ENCODE results near the gene KCNN4.

KCNN4 gene

GRCh38 chr19:43782311-43782660, 1.5 kb upstream of the KCNN4 start:
- CTCF ChIA-PET = interaction anchor here (5.7 to 10.7 kb wide), 2 partner anchors 16 to 36 kb away, joined by 27 to 149 read pairs; no protein-coding TSS in a partner anchor
- POLR2A ChIA-PET = no interaction called here

GRCh38 chr19:43781630-43782310, 997 bp upstream of the KCNN4 start:
- POLR2A ChIA-PET = no interaction called here
- H3K27ac ChIP-seq (ENCODE audit: insufficient read depth in 1 of 2, low read depth in 1 of 2, low read length in 2 of 2, poor library complexity in 1 of 2, severe bottlenecking in 2 of 2) = peak overlapping the region in 1 of 2 experiments; percentile 90
- H3K36me3 ChIP-seq (ENCODE audit: control insufficient read depth in 4 of 4, insufficient read depth in 4 of 4, low read length in 3 of 4) = no peaks in the 10 kb centered on the region
- no peak overlapping the region for H3K4me3 ChIP-seq (ENCODE audit: control insufficient read depth in 1 of 7, extremely low read depth in 1 of 7, insufficient read depth in 4 of 7, low read depth in 2 of 7, low read length in 6 of 7)
- CTCF ChIA-PET = interaction anchor here (1.4 to 10.7 kb wide), 5 partner anchors 12 to 36 kb away, joined by 3 to 149 read pairs (median 8); no protein-coding TSS in a partner anchor
- H3K27me3 ChIP-seq (replicated peaks in 2 of 5; ENCODE audit: control insufficient read depth in 4 of 5, insufficient read depth in 5 of 5, low read length in 4 of 5) = no peaks in the 10 kb centered on the region
- WGBS (ENCODE audit: insufficient coverage) = 99% methylated on average over 12 of the region's 14 CpGs
- H3K4me1 ChIP-seq (ENCODE audit: control extremely low read depth in 1 of 4, control insufficient read depth in 4 of 4, insufficient read depth in 4 of 4, low read length in 3 of 4) = peaks cover 7 to 60% (median 49%) of the 10 kb centered on the region in 4 experiments
- H3K9me3 ChIP-seq (ENCODE audit: control extremely low read depth in 1 of 5, control insufficient read depth in 4 of 5, insufficient read depth in 2 of 5, low read depth in 1 of 5, low read length in 4 of 5) = no peaks in the 10 kb centered on the region
- DNase-seq = no peak

More at GRCh38 chr19:43782311-43782660, 1.5 kb upstream of the KCNN4 start:
- H3K9me3 ChIP-seq (ENCODE audit: control extremely low read depth in 1 of 5, control insufficient read depth in 4 of 5, insufficient read depth in 2 of 5, low read depth in 1 of 5, low read length in 4 of 5) = no peaks in the 10 kb centered on the region
- no peak overlapping the region for H3K27ac ChIP-seq (ENCODE audit: insufficient read depth in 1 of 2, low read depth in 1 of 2, low read length in 2 of 2, poor library complexity in 1 of 2, severe bottlenecking in 2 of 2)
- no peaks in the 10 kb centered on the region for H3K27me3 ChIP-seq (replicated peaks in 2 of 5; ENCODE audit: control insufficient read depth in 4 of 5, insufficient read depth in 5 of 5, low read length in 4 of 5)
- no peaks in the 10 kb centered on the region for H3K36me3 ChIP-seq (ENCODE audit: control insufficient read depth in 4 of 4, insufficient read depth in 4 of 4, low read length in 3 of 4)
- no peak for DNase-seq
- peaks cover 3 to 55% (median 44%) of the 10 kb centered on the region in 4 experiments for H3K4me1 ChIP-seq (ENCODE audit: control extremely low read depth in 1 of 4, control insufficient read depth in 4 of 4, insufficient read depth in 4 of 4, low read length in 3 of 4)
- H3K4me3 ChIP-seq (ENCODE audit: control insufficient read depth in 1 of 7, extremely low read depth in 1 of 7, insufficient read depth in 4 of 7, low read depth in 2 of 7, low read length in 6 of 7) = no peak overlapping the region
- 60% methylated on average over 6 of the region's 8 CpGs for WGBS (ENCODE audit: insufficient coverage)

GRCh38 chr19:43779820-43780219, 953 bp downstream of the KCNN4 start:
- POLR2A ChIA-PET = no interaction called here
- 0% methylated on average over 2 of the region's 3 CpGs for WGBS (ENCODE audit: insufficient coverage)
- Histone ChIP-seq H3K4me1 (ENCODE audit: control extremely low read depth in 1 of 4, control insufficient read depth in 4 of 4, insufficient read depth in 4 of 4, low read length in 3 of 4) (peaks cover 8 to 72% (median 64%) of the 10 kb centered on the region in 4 experiments), H3K36me3 (ENCODE audit: control insufficient read depth in 4 of 4, insufficient read depth in 4 of 4, low read length in 3 of 4) (peaks cover 0 to 12% (median 7%) of the 10 kb centered on the region in 4 experiments), H3K27me3 (replicated peaks in 2 of 5; ENCODE audit: control insufficient read depth in 4 of 5, insufficient read depth in 5 of 5, low read length in 4 of 5) (no peaks in the 10 kb centered on the region), H3K4me3 (ENCODE audit: control insufficient read depth in 1 of 7, extremely low read depth in 1 of 7, insufficient read depth in 4 of 7, low read depth in 2 of 7, low read length in 6 of 7) (peak overlapping the region; percentile 61 to 96 (median 84)), H3K9me3 (ENCODE audit: control extremely low read depth in 1 of 5, control insufficient read depth in 4 of 5, insufficient read depth in 2 of 5, low read depth in 1 of 5, low read length in 4 of 5) (no peaks in the 10 kb centered on the region), H3K27ac (ENCODE audit: insufficient read depth in 1 of 2, low read depth in 1 of 2, low read length in 2 of 2, poor library complexity in 1 of 2, severe bottlenecking in 2 of 2) (peak overlapping the region; percentile 67 to 90)
- DNase-seq = peak; percentile 36 to 65 (median 54)
- CTCF ChIA-PET = interaction anchor here (1.2 to 10.7 kb wide), 6 partner anchors 14 to 36 kb away, joined by 3 to 149 read pairs (median 12); no protein-coding TSS in a partner anchor

- H3K9me3 ChIP-seq (ENCODE audit: control extremely low read depth in 1 of 5, control insufficient read depth in 4 of 5, insufficient read depth in 2 of 5, low read depth in 1 of 5, low read length in 4 of 5) = no peaks in the 10 kb centered on the region
- peaks cover 0 to 17% (median 9%) of the 10 kb centered on the region in 4 experiments for H3K36me3 ChIP-seq (ENCODE audit: control insufficient read depth in 4 of 4, insufficient read depth in 4 of 4, low read length in 3 of 4)
- peaks cover 8 to 67% (median 64%) of the 10 kb centered on the region in 4 experiments for H3K4me1 ChIP-seq (ENCODE audit: control extremely low read depth in 1 of 4, control insufficient read depth in 4 of 4, insufficient read depth in 4 of 4, low read length in 3 of 4)
- peak overlapping the region; percentile 61 to 96 (median 84) for H3K4me3 ChIP-seq (ENCODE audit: control insufficient read depth in 1 of 7, extremely low read depth in 1 of 7, insufficient read depth in 4 of 7, low read depth in 2 of 7, low read length in 6 of 7)
- ChIA-PET POLR2A (interaction anchor here (1.7 kb wide), 1 partner anchor 25 kb away, joined by 9 read pairs; the partner anchor contains the start of gene SMG9), CTCF (interaction anchor here (1.2 to 10.7 kb wide), 9 partner anchors 10 to 111 kb away, joined by 3 to 149 read pairs (median 6); partner anchors contain the start of gene SMG9)
- 0% methylated on average over 13 of the region's 16 CpGs for WGBS (ENCODE audit: insufficient coverage)
- H3K27ac ChIP-seq (ENCODE audit: insufficient read depth in 1 of 2, low read depth in 1 of 2, low read length in 2 of 2, poor library complexity in 1 of 2, severe bottlenecking in 2 of 2) = peak overlapping the region; percentile 67 to 90
- no peak for DNase-seq
- no peaks in the 10 kb centered on the region for H3K27me3 ChIP-seq (replicated peaks in 2 of 5; ENCODE audit: control insufficient read depth in 4 of 5, insufficient read depth in 5 of 5, low read length in 4 of 5)
Observed at GRCh38 chr19:43779147-43779819, 1.5 kb downstream of the KCNN4 start.

- H3K27ac ChIP-seq (ENCODE audit: insufficient read depth in 1 of 2, low read depth in 1 of 2, low read length in 2 of 2, poor library complexity in 1 of 2, severe bottlenecking in 2 of 2) = peak overlapping the region; percentile 67 to 90
- peaks cover 8 to 72% (median 65%) of the 10 kb centered on the region in 4 experiments for H3K4me1 ChIP-seq (ENCODE audit: control extremely low read depth in 1 of 4, control insufficient read depth in 4 of 4, insufficient read depth in 4 of 4, low read length in 3 of 4)
- no peak for DNase-seq
- peaks cover 0 to 23% (median 15%) of the 10 kb centered on the region in 4 experiments for H3K36me3 ChIP-seq (ENCODE audit: control insufficient read depth in 4 of 4, insufficient read depth in 4 of 4, low read length in 3 of 4)
- H3K27me3 ChIP-seq (replicated peaks in 2 of 5; ENCODE audit: control insufficient read depth in 4 of 5, insufficient read depth in 5 of 5, low read length in 4 of 5) = no peaks in the 10 kb centered on the region
- H3K9me3 ChIP-seq (ENCODE audit: control extremely low read depth in 1 of 5, control insufficient read depth in 4 of 5, insufficient read depth in 2 of 5, low read depth in 1 of 5, low read length in 4 of 5) = no peaks in the 10 kb centered on the region
- 20% methylated on average over 1 of the region's 1 CpG for WGBS (ENCODE audit: insufficient coverage)
- ChIA-PET POLR2A (interaction anchor here (1.2 to 1.7 kb wide), 3 partner anchors 12 to 109 kb away, joined by 4 to 10 read pairs (median 9); partner anchors contain the start of genes PLAUR and SMG9), CTCF (interaction anchor here (1.0 to 10.7 kb wide), 10 partner anchors 11 to 116 kb away, joined by 3 to 149 read pairs (median 6); partner anchors contain the start of gene SMG9)
- H3K4me3 ChIP-seq (ENCODE audit: control insufficient read depth in 1 of 7, extremely low read depth in 1 of 7, insufficient read depth in 4 of 7, low read depth in 2 of 7, low read length in 6 of 7) = peak overlapping the region in 6 of 7 experiments; percentile 77 to 96 (median 86)
Observed at GRCh38 chr19:43778651-43779050, 2.1 kb downstream of the KCNN4 start.

- H3K27ac ChIP-seq (ENCODE audit: insufficient read depth in 1 of 2, low read depth in 1 of 2, low read length in 2 of 2, poor library complexity in 1 of 2, severe bottlenecking in 2 of 2) = peak overlapping the region; percentile 67 to 90
- 0% methylated on average over 2 of the region's 4 CpGs for WGBS (ENCODE audit: insufficient coverage)
- CTCF ChIA-PET = interaction anchor here (0.7 to 10.7 kb wide), 7 partner anchors 11 to 246 kb away, joined by 3 to 149 read pairs (median 6); partner anchors contain the start of gene SMG9
Observed at GRCh38 chr19:43777163-43777695, 3.5 kb downstream of the KCNN4 start.

More at GRCh38 chr19:43777163-43777695, 3.5 kb downstream of the KCNN4 start:
- Histone ChIP-seq H3K4me3 (ENCODE audit: control insufficient read depth in 1 of 7, extremely low read depth in 1 of 7, insufficient read depth in 4 of 7, low read depth in 2 of 7, low read length in 6 of 7) (peak overlapping the region in 6 of 7 experiments; percentile 36 to 87 (median 59)), H3K27me3 (replicated peaks in 2 of 5; ENCODE audit: control insufficient read depth in 4 of 5, insufficient read depth in 5 of 5, low read length in 4 of 5) (no peaks in the 10 kb centered on the region), H3K4me1 (ENCODE audit: control extremely low read depth in 1 of 4, control insufficient read depth in 4 of 4, insufficient read depth in 4 of 4, low read length in 3 of 4) (peaks cover 8 to 72% (median 62%) of the 10 kb centered on the region in 4 experiments), H3K9me3 (ENCODE audit: control extremely low read depth in 1 of 5, control insufficient read depth in 4 of 5, insufficient read depth in 2 of 5, low read depth in 1 of 5, low read length in 4 of 5) (no peaks in the 10 kb centered on the region), H3K36me3 (ENCODE audit: control insufficient read depth in 4 of 4, insufficient read depth in 4 of 4, low read length in 3 of 4) (peaks cover 2 to 37% (median 26%) of the 10 kb centered on the region in 4 experiments)
- POLR2A ChIA-PET = interaction anchor here (0.6 to 1.7 kb wide), 8 partner anchors 11 to 1516 kb away, joined by 3 to 10 read pairs (median 4); partner anchors contain the start of genes PLAUR and SMG9
- peak; percentile 97 to 99 (median 98) for DNase-seq

All from common myeloid progenitor, CD34-positive (primary cell).